Lower leg skin (tissue), 3 donors: ENCODE results near the gene RAD18.

Experiments
- POLR2A ChIP-seq, 2 donors: fragments of 450-650 bp; IDR thresholded peaks; one replicate each; pipeline ENCODE4 v1.6.1; 2016 to 2017; ENCODE audit warnings: antibody characterized with exemption in 2 of 2, mild to moderate bottlenecking in 1 of 2, moderate library complexity in 1 of 2
- TF ChIP-seq, protein P1 (sequence below), 3 donors: fragments of 450-650 bp; IDR thresholded peaks; one replicate each; pipeline ENCODE4 v1.5.1; 2016; ENCODE audit warnings: antibody characterized with exemption in 3 of 3, mild to moderate bottlenecking in 3 of 3, moderate library complexity in 2 of 3

DNA sequence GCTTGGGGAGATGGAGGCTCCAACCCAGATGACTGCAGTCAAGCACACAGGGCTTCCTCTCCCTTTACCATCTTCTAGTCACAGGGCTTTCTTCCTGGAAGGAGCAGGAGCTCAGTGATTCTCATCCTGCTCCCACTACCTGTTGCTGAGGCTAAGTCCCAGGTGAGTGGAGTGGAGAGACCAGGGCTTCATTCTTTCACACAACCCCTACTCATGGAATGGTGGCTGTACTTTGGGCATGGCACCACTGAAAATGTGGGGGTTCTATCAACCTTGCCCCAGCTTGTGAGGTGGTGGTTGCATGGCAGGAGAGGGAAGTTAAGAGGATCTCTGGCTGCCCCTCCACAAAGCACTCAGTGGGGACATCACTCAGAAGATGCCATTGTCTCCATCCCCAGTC is 36.8 kb upstream of the RAD18 start:
- TF ChIP-seq, protein P1, sequence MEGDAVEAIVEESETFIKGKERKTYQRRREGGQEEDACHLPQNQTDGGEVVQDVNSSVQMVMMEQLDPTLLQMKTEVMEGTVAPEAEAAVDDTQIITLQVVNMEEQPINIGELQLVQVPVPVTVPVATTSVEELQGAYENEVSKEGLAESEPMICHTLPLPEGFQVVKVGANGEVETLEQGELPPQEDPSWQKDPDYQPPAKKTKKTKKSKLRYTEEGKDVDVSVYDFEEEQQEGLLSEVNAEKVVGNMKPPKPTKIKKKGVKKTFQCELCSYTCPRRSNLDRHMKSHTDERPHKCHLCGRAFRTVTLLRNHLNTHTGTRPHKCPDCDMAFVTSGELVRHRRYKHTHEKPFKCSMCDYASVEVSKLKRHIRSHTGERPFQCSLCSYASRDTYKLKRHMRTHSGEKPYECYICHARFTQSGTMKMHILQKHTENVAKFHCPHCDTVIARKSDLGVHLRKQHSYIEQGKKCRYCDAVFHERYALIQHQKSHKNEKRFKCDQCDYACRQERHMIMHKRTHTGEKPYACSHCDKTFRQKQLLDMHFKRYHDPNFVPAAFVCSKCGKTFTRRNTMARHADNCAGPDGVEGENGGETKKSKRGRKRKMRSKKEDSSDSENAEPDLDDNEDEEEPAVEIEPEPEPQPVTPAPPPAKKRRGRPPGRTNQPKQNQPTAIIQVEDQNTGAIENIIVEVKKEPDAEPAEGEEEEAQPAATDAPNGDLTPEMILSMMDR (IDR thresholded peaks at IDR 0.05): no peak
- TF ChIP-seq POLR2A (IDR thresholded peaks at IDR 0.05): no peak
